ENCODE results near the gene FOXO3B. TPM values are rescaled to one million over a fixed set of nuclear protein-coding genes. Genes with fewer than 3 reads are reported as not detected.
"Not testable (repeated sequence)": the region's sequence is repeated elsewhere in the genome, so short reads cannot be mapped to it uniquely, and the experiment has no call there.

Gene FOXO3B
- total and polyA plus RNA-seq, 2 of the 13 experiments (the other 11 are each of a cell fraction or from before 2014, with no cell fraction given) = 2.7 to 3.1 TPM

GRCh38 chr17:18668625-18669024 lies 13.5 kb downstream of the FOXO3B start:
- CTCF ChIA-PET (ENCODE audit: low intra/inter-chr PET ratio, low total read pairs); intact Hi-C loops (cut with micrococcal nuclease; ENCODE audit: unreplicated experiment): not testable (repeated sequence)
- WGBS (ENCODE audit: low lambda C conversion rate) = 92% methylated on average over 1 of the region's 1 CpG

GRCh38 chr17:18667535-18667934 lies 14.6 kb downstream of the FOXO3B start:
- H4K20me1 ChIP-seq (ENCODE audit: insufficient read depth, low read length); H3K79me2 ChIP-seq (ENCODE audit: insufficient read depth, low read length); H3K4me2 ChIP-seq (ENCODE audit: low read depth, low read length); DNase-seq (ENCODE audit: low spot score); H3K4me1 ChIP-seq (ENCODE audit: insufficient read depth, low read length); H2AFZ ChIP-seq (ENCODE audit: low read length); POLR2A ChIA-PET; CTCF ChIA-PET (ENCODE audit: low intra/inter-chr PET ratio, low total read pairs); H3K27me3 ChIP-seq (ENCODE audit: control insufficient read depth in 1 of 2, insufficient read depth in 2 of 2, low read length in 2 of 2); in situ Hi-C loops (cut with HindIII; ENCODE audit: extremely low pct_ligation_motif_present, low pct_unique_long_range_greater_than_20kb); ATAC-seq; intact Hi-C loops (cut with micrococcal nuclease; ENCODE audit: unreplicated experiment); BruUV-seq (replicated peaks); FAIRE-seq; H3K27ac ChIP-seq (ENCODE audit: extremely low read length, insufficient read depth, low read length); H3K36me3 ChIP-seq (replicated peaks in 1 of 2; ENCODE audit: control insufficient read depth in 1 of 2, insufficient read depth in 2 of 2, low read length in 2 of 2); H3K9me3 ChIP-seq (ENCODE audit: low read length); H3K9ac ChIP-seq (ENCODE audit: insufficient read depth, low read depth, low read length); H3K4me3 ChIP-seq (replicated peaks in 1 of 3; ENCODE audit: insufficient read depth in 1 of 3, low read depth in 2 of 3, low read length in 3 of 3): not testable (repeated sequence)
- 89% methylated on average over 3 of the region's 3 CpGs for WGBS (ENCODE audit: low lambda C conversion rate)

More at GRCh38 chr17:18668625-18669024, 13.5 kb downstream of the FOXO3B start:
- H3K4me1 ChIP-seq (ENCODE audit: insufficient read depth, low read length); H3K4me2 ChIP-seq (ENCODE audit: low read depth, low read length); H3K4me3 ChIP-seq (replicated peaks in 1 of 3; ENCODE audit: insufficient read depth in 1 of 3, low read depth in 2 of 3, low read length in 3 of 3); POLR2A ChIA-PET; H3K27me3 ChIP-seq (ENCODE audit: control insufficient read depth in 1 of 2, insufficient read depth in 2 of 2, low read length in 2 of 2); H3K9me3 ChIP-seq (ENCODE audit: low read length); H3K36me3 ChIP-seq (replicated peaks in 1 of 2; ENCODE audit: control insufficient read depth in 1 of 2, insufficient read depth in 2 of 2, low read length in 2 of 2); H2AFZ ChIP-seq (ENCODE audit: low read length); BruUV-seq (replicated peaks); ATAC-seq; in situ Hi-C loops (cut with HindIII; ENCODE audit: extremely low pct_ligation_motif_present, low pct_unique_long_range_greater_than_20kb); H3K9ac ChIP-seq (ENCODE audit: insufficient read depth, low read depth, low read length); H3K27ac ChIP-seq (ENCODE audit: extremely low read length, insufficient read depth, low read length); DNase-seq (ENCODE audit: low spot score); H4K20me1 ChIP-seq (ENCODE audit: insufficient read depth, low read length); FAIRE-seq; H3K79me2 ChIP-seq (ENCODE audit: insufficient read depth, low read length): not testable (repeated sequence)

GRCh38 chr17:18666326-18666725 lies 15.8 kb downstream of the FOXO3B start:
- POLR2A ChIA-PET; H3K36me3 ChIP-seq (replicated peaks in 1 of 2; ENCODE audit: control insufficient read depth in 1 of 2, insufficient read depth in 2 of 2, low read length in 2 of 2); H3K27ac ChIP-seq (ENCODE audit: extremely low read length, insufficient read depth, low read length); H3K27me3 ChIP-seq (ENCODE audit: control insufficient read depth in 1 of 2, insufficient read depth in 2 of 2, low read length in 2 of 2); H3K4me3 ChIP-seq (replicated peaks in 1 of 3; ENCODE audit: insufficient read depth in 1 of 3, low read depth in 2 of 3, low read length in 3 of 3); H3K9ac ChIP-seq (ENCODE audit: insufficient read depth, low read depth, low read length); BruUV-seq (replicated peaks); ATAC-seq; intact Hi-C loops (cut with micrococcal nuclease; ENCODE audit: unreplicated experiment); FAIRE-seq; H3K4me2 ChIP-seq (ENCODE audit: low read depth, low read length); H4K20me1 ChIP-seq (ENCODE audit: insufficient read depth, low read length); CTCF ChIA-PET (ENCODE audit: low intra/inter-chr PET ratio, low total read pairs); H3K4me1 ChIP-seq (ENCODE audit: insufficient read depth, low read length); H2AFZ ChIP-seq (ENCODE audit: low read length); in situ Hi-C loops (cut with HindIII; ENCODE audit: extremely low pct_ligation_motif_present, low pct_unique_long_range_greater_than_20kb); DNase-seq (ENCODE audit: low spot score); H3K79me2 ChIP-seq (ENCODE audit: insufficient read depth, low read length): not testable (repeated sequence)
- 100% methylated on average over 2 of the region's 2 CpGs for WGBS (ENCODE audit: low lambda C conversion rate)
- H3K9me3 ChIP-seq (ENCODE audit: low read length) = peaks cover 20% of the 10 kb centered on the region

GRCh38 chr17:18661924-18662624 lies 20.0 kb downstream of the FOXO3B start:
- intact Hi-C loops (cut with micrococcal nuclease; ENCODE audit: unreplicated experiment); H3K4me2 ChIP-seq (ENCODE audit: low read depth, low read length); H3K9ac ChIP-seq (ENCODE audit: insufficient read depth, low read depth, low read length); H3K36me3 ChIP-seq (replicated peaks in 1 of 2; ENCODE audit: control insufficient read depth in 1 of 2, insufficient read depth in 2 of 2, low read length in 2 of 2); ATAC-seq; BruUV-seq (replicated peaks); DNase-seq (ENCODE audit: low spot score); H3K27ac ChIP-seq (ENCODE audit: extremely low read length, insufficient read depth, low read length); in situ Hi-C loops (cut with HindIII; ENCODE audit: extremely low pct_ligation_motif_present, low pct_unique_long_range_greater_than_20kb); H3K4me1 ChIP-seq (ENCODE audit: insufficient read depth, low read length); H3K4me3 ChIP-seq (replicated peaks in 1 of 3; ENCODE audit: insufficient read depth in 1 of 3, low read depth in 2 of 3, low read length in 3 of 3); H4K20me1 ChIP-seq (ENCODE audit: insufficient read depth, low read length); CTCF ChIA-PET (ENCODE audit: low intra/inter-chr PET ratio, low total read pairs); POLR2A ChIA-PET; H2AFZ ChIP-seq (ENCODE audit: low read length); H3K27me3 ChIP-seq (ENCODE audit: control insufficient read depth in 1 of 2, insufficient read depth in 2 of 2, low read length in 2 of 2); H3K79me2 ChIP-seq (ENCODE audit: insufficient read depth, low read length): not testable (repeated sequence)
- FAIRE-seq = peak; percentile 21
- peaks cover 23% of the 10 kb centered on the region for H3K9me3 ChIP-seq (ENCODE audit: low read length)
- 25% methylated on average over 5 of the region's 5 CpGs for WGBS (ENCODE audit: low lambda C conversion rate)

All from HepG2 (cell line).